Colonic mucosa (tissue), 4 donors: Measurements from ENCODE around the gene GABRP. TPM values are rescaled to one million over a fixed set of nuclear protein-coding genes. Genes with fewer than 3 reads are reported as not detected.

Experiments used
- DNase-seq: peaks from one replicate; pipeline ENCODE4 v3.0.0-alpha.2; 2020
- H3K27ac ChIP-seq: fragments of 200-600 bp; one replicate; pipeline ENCODE4 v1.8.0; 2021
- H3K27me3 ChIP-seq: fragments of 200-600 bp; one replicate; pipeline ENCODE4 v1.8.0; 2021
- H3K36me3 ChIP-seq: fragments of 200-600 bp; one replicate; pipeline ENCODE4 v1.8.0; 2021
- H3K4me1 ChIP-seq: fragments of 200-600 bp; one replicate; pipeline ENCODE4 v1.8.0; 2021; ENCODE audit warnings: mild to moderate bottlenecking
- H3K4me3 ChIP-seq: fragments of 200-600 bp; one replicate; pipeline ENCODE4 v1.8.0; 2021
- H3K9ac ChIP-seq, 2 donors: one replicate each; pipeline ENCODE4 v1.7.0; 2013; ENCODE audit warnings: control low read depth in 2 of 2, low read depth in 2 of 2, low read length in 2 of 2
- H3K9me3 ChIP-seq: fragments of 200-600 bp; one replicate; pipeline ENCODE4 v1.8.0; 2021
- CTCF ChIP-seq: fragments of 200-600 bp; IDR thresholded peaks from one replicate; pipeline ENCODE4 v1.8.0; 2022; ENCODE audit warnings: antibody characterized with exemption, mild to moderate bottlenecking
- intact Hi-C: fragments of 100-400 bp; cut with DNase I; formaldehyde crosslinking; loops from one replicate; pipeline ENCODE4 v1.14.1; 2022
- total RNA-seq, 2 donors: library from RNA; stranded (reverse); fragmentation: NEBNext Ultra II Directional in 1 of 2; extraction: Animal tissue kit (Norgen Biotek cat#: 25700) in 1 of 2; gene quantifications; one replicate each; pipeline ENCODE4 v1.2.1, GENCODE V29; 2021
- donor health status: healthy.
- donor health status: DM: no; HTN: no; CAD: no.
- donor health status: DM: no; HTN: no; CAD: no.

GABRP gene
- total RNA-seq, 2 donors from 2014 or later = not detected

- Histone ChIP-seq H3K9ac (no peak overlapping the region), H3K4me1 (no peaks in the 10 kb centered on the region), H3K27ac (no peak overlapping the region), H3K27me3 (no peaks in the 10 kb centered on the region), H3K4me3 (no peak overlapping the region), H3K9me3 (no peaks in the 10 kb centered on the region), H3K36me3 (no peaks in the 10 kb centered on the region)
- intact Hi-C loops = no loop called here
- DNase-seq = no peak
- TF ChIP-seq CTCF = no peak
Measured at GRCh38 chr5:170817195-170817594, 33.7 kb downstream of the GABRP start.

DNA sequence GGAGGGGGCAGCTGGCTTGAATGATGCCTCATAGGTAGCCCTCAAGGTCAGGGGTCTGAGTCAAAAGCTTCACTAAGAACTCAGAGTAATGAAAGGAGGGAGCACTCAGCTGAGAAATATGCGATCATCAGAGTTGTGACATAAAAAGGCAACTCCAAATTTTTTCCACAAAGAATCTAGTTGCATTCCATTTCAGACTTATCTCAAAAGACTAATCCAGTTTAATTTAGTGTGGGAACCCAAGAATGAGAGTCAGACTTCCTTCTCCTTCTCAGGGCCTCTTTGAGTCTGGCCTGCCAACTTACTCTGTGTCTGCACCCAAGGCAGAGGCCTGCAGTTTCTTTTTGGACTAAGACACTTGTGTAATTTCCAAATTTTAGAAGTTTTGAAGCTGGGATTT, 34.7 kb downstream of the GABRP start:
- Histone ChIP-seq H3K4me1 (no peaks in the 10 kb centered on the region), H3K27ac (no peak overlapping the region), H3K9ac (no peak overlapping the region), H3K9me3 (no peaks in the 10 kb centered on the region), H3K4me3 (no peak overlapping the region), H3K36me3 (no peaks in the 10 kb centered on the region), H3K27me3 (no peaks in the 10 kb centered on the region)
- no peak for TF ChIP-seq CTCF
- no peak for DNase-seq
- intact Hi-C loops = no loop called here

GRCh38 chr5:170819824-170820223, 36.3 kb downstream of the GABRP start:
- Histone ChIP-seq H3K9me3 (no peaks in the 10 kb centered on the region), H3K4me1 (no peaks in the 10 kb centered on the region), H3K27ac (no peak overlapping the region), H3K4me3 (no peak overlapping the region), H3K36me3 (no peaks in the 10 kb centered on the region), H3K9ac (no peak overlapping the region), H3K27me3 (no peaks in the 10 kb centered on the region)
- no peak for TF ChIP-seq CTCF
- intact Hi-C loops = no loop called here
- no peak for DNase-seq

DNA sequence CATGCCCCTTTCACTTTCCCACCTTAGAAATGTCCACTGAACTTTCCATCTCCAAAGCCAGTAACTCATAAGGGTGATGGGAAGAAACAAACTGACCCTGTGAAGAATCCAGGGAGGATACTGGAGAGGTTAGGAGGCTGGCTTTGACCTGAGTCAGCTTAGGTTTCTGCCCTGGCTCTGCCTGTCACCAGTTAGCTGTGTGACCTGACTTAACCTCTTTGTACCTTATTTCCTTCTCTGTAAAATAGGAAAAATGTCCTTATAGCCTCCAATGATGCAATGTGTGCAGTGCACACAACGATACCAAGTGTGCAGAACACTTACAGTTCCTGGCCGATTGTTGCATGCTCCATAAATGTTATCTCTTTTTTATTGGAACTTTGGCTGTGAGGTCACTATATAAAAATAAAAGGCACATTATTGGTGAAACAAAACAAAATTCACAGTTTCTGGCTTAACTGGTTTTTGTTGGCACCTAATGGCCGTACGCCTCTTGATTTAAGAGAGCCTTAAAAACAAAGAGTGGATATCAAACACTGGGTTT, 37.8 kb downstream of the GABRP start:
- Histone ChIP-seq H3K27me3 (no peaks in the 10 kb centered on the region), H3K4me3 (no peak overlapping the region), H3K36me3 (no peaks in the 10 kb centered on the region), H3K27ac (no peak overlapping the region), H3K4me1 (no peaks in the 10 kb centered on the region), H3K9ac (no peak overlapping the region), H3K9me3 (no peaks in the 10 kb centered on the region)
- no peak for DNase-seq
- TF ChIP-seq CTCF = no peak
- intact Hi-C loops = no loop called here

GRCh38 chr5:170826117-170826516, 42.6 kb downstream of the GABRP start:
- no peak for DNase-seq
- no peak overlapping the region for H3K4me3 ChIP-seq
- H3K36me3 ChIP-seq = no peaks in the 10 kb centered on the region
- no peaks in the 10 kb centered on the region for H3K4me1 ChIP-seq
- TF ChIP-seq CTCF = no peak
- intact Hi-C loops = no loop called here
- H3K27me3 ChIP-seq = no peaks in the 10 kb centered on the region
- no peaks in the 10 kb centered on the region for H3K9me3 ChIP-seq
- H3K9ac ChIP-seq = no peak overlapping the region
- H3K27ac ChIP-seq = no peak overlapping the region
